ENCODE measurements around the gene IL20RA. TPM values are rescaled to one million over a fixed set of nuclear protein-coding genes. Genes with fewer than 3 reads are reported as not detected.
"Not testable (repeated sequence)": the region's sequence is repeated elsewhere in the genome, so short reads cannot be mapped to it uniquely, and the experiment has no call there.

Gene IL20RA
- total RNA-seq, 2 experiments from 2014 or later = not detected

DNA sequence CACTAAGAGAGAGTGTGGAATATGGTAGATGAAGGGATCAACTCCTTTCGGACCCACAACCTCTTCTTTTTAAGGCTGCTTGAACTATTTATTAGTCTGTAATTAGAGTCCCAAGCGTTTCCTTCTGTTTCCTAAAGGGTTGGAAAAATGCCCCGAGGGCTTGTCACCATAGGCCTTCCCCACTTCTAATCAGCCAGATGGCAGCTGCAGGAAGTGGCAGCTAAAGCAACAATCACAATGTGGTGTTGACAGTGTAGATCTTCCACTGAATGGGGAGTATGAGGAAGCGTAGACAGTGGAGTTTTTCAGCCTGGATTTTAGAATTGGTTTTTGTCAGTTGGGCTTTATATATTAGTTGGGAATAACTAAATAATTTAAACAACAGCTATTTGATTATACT is 82.1 kb downstream of the IL20RA start:
- H3K9me3 Mint-ChIP-seq = no peaks in the 10 kb centered on the region
- ChIA-PET POLR2A (no interaction called here), CTCF (no interaction called here)
- no peak for TF ChIP-seq CTCF (IDR thresholded peaks at IDR 0.05)
- intact Hi-C loops (cut with micrococcal nuclease) = no loop called here
- no peak overlapping the region for H3K4me3 Mint-ChIP-seq
- H3K27ac Mint-ChIP-seq = no peak overlapping the region
- H3K27me3 Mint-ChIP-seq = peaks cover 11% of the 10 kb centered on the region
- no peak for ATAC-seq
- H3K4me1 Mint-ChIP-seq (ENCODE audit: low read depth) = peaks cover under 1% of the 10 kb centered on the region
- no peaks in the 10 kb centered on the region for H3K36me3 Mint-ChIP-seq (ENCODE audit: low read depth)
- no peak for DNase-seq

DNA sequence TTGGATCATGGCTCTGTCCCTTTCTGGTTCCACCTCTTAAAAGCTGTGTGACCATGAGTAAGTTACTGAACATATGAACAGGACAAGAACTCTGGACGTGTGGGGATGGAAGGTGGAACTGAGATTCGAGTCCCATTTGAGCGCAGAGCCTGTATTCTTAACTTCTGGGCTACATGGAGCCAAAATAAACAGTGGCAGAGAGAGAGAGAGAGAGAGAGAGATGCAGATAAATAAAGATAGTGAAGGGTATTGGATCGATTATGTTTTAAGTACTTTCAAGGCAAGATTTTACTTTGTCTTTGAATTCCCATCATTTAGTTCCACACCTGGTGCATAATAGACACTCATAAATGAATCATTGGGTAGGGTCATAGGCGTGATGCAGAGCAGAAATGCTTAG is 82.9 kb downstream of the IL20RA start:
- POLR2A ChIA-PET = no interaction called here
- H3K4me3 Mint-ChIP-seq = no peak overlapping the region
- H3K27ac Mint-ChIP-seq = no peak overlapping the region
- CTCF ChIA-PET = no interaction called here
- no peaks in the 10 kb centered on the region for H3K9me3 Mint-ChIP-seq
- H3K27me3 Mint-ChIP-seq = peaks cover 8% of the 10 kb centered on the region
- DNase-seq (no peak), ATAC-seq (no peak)
- H3K4me1 Mint-ChIP-seq (ENCODE audit: low read depth) = peaks cover 4% of the 10 kb centered on the region
- TF ChIP-seq CTCF (IDR thresholded peaks at IDR 0.05) = no peak
- no peaks in the 10 kb centered on the region for H3K36me3 Mint-ChIP-seq (ENCODE audit: low read depth)
- intact Hi-C loops (cut with micrococcal nuclease) = no loop called here

GRCh38 chr6:136960781-136961180 is 84.0 kb downstream of the IL20RA start:
- Mint-ChIP-seq H3K9me3 (no peaks in the 10 kb centered on the region), H3K27ac (no peak overlapping the region), H3K4me3 (no peak overlapping the region), H3K27me3 (peaks cover 8% of the 10 kb centered on the region), H3K4me1 (ENCODE audit: low read depth) (peaks cover 7% of the 10 kb centered on the region), H3K36me3 (ENCODE audit: low read depth) (no peaks in the 10 kb centered on the region)
- ChIA-PET POLR2A (interaction anchor here (0.6 kb wide), 1 partner anchor 57 kb away, joined by 3 read pairs; no protein-coding TSS in a partner anchor), CTCF (no interaction called here)
- no peak for TF ChIP-seq CTCF (IDR thresholded peaks at IDR 0.05)
- intact Hi-C loops (cut with micrococcal nuclease) = no loop called here
- ATAC-seq (no peak), DNase-seq (no peak)

DNA sequence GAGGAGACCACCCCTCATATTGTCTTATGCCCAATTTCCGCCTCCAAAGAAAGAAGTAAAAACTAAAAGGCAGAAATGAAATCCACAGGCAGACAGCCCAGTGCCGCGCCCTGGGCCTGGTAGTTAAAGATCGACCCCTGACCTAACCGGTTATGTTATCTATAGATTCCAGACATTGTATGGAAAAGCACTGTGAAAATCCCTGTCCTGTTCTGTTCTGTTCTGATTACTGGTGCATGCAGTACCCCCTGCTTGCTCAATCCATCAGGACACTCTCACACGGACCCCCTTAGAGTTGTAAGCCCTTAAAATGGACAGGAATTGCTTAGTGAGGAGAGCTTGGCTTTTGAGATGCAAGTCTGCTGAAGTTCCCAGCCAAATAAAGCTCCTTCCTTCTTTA is 84.8 kb downstream of the IL20RA start:
- H3K4me3 Mint-ChIP-seq = not testable (repeated sequence)
- CTCF ChIA-PET = interaction anchor here (1.7 kb wide), 1 partner anchor 9 kb away, joined by 6 read pairs; no protein-coding TSS in a partner anchor

DNA sequence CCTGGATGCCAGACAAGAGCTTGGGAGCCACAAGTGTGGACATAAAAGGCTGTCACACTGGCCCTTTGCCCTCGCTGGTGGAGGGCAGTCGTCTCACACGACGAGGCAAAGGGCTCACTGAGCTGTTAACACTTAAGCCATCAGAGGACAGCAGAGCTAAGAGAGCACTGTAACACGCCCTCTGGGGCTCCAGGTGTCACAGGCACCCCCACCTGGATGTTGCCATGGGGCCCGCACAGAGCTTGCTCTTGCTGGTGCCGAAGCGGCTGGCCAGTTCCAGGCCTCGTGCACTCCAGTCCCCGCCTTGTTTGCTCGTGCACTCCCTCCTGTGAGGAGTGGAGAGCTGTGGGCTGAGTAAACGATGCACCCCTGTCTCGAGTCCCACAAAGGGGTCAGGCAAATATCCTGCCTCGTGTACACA is 85.3 kb downstream of the IL20RA start:
- peaks cover 8% of the 10 kb centered on the region for H3K27me3 Mint-ChIP-seq
- H3K4me3 Mint-ChIP-seq = no peak overlapping the region
- no peak for DNase-seq
- intact Hi-C loops (cut with micrococcal nuclease) = no loop called here
- no peak for TF ChIP-seq CTCF (IDR thresholded peaks at IDR 0.05)
- ChIA-PET CTCF (interaction anchor here (1.7 kb wide), 1 partner anchor 9 kb away, joined by 6 read pairs; no protein-coding TSS in a partner anchor), POLR2A (no interaction called here)
- peaks cover 7% of the 10 kb centered on the region for H3K4me1 Mint-ChIP-seq (ENCODE audit: low read depth)
- H3K27ac Mint-ChIP-seq = no peak overlapping the region
- ATAC-seq = no peak
- H3K9me3 Mint-ChIP-seq = no peaks in the 10 kb centered on the region
- H3K36me3 Mint-ChIP-seq (ENCODE audit: low read depth) = no peaks in the 10 kb centered on the region

More for the DNA sequence above, 84.8 kb downstream of the IL20RA start:
- H3K27me3 Mint-ChIP-seq; ATAC-seq; H3K9me3 Mint-ChIP-seq; intact Hi-C loops (cut with micrococcal nuclease); H3K27ac Mint-ChIP-seq; DNase-seq; H3K4me1 Mint-ChIP-seq (ENCODE audit: low read depth); H3K36me3 Mint-ChIP-seq (ENCODE audit: low read depth); POLR2A ChIA-PET: not testable (repeated sequence)

DNA sequence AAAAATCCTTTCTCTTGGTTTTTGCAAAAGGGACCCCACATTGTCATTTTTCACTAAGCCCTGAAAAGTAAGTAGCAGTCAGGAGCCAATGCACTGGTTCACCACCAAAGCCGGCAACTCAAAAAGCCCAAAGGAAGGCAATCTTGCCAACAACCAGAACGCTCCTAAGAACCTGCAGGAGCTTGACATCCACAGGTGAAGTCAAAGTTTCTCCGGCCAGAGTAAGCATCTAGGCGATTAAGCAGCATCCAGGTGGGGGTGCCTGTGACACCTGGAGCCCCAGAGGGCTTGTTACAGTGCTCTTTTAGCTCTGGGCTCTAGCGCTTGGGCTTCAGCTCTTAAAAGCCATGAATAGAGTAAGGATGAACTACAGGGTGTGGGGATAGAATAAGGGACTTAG is 86.6 kb downstream of the IL20RA start:
- H3K4me1 Mint-ChIP-seq (ENCODE audit: low read depth) = peaks cover 7% of the 10 kb centered on the region
- no peak overlapping the region for H3K4me3 Mint-ChIP-seq
- TF ChIP-seq CTCF (IDR thresholded peaks at IDR 0.05) = no peak
- POLR2A ChIA-PET = no interaction called here
- DNase-seq = no peak
- CTCF ChIA-PET = interaction anchor here (1.1 kb wide), 1 partner anchor 13 kb away, joined by 3 read pairs; no protein-coding TSS in a partner anchor
- ATAC-seq = no peak
- H3K27me3 Mint-ChIP-seq = peaks cover 4% of the 10 kb centered on the region
- intact Hi-C loops (cut with micrococcal nuclease) = no loop called here
- no peaks in the 10 kb centered on the region for H3K9me3 Mint-ChIP-seq
- H3K36me3 Mint-ChIP-seq (ENCODE audit: low read depth) = no peaks in the 10 kb centered on the region
- H3K27ac Mint-ChIP-seq = no peak overlapping the region

All from activated CD8-positive, alpha-beta T cell treated with anti-CD3 and anti-CD28 coated beads for 36 hours (primary cell).